ENCODE results near the gene GDF7.

Gene GDF7

GRCh38 chr2:20674309-20674965, 7.5 kb downstream of the GDF7 start:
- no peak for DNase-seq (ENCODE audit: low read depth)

- peak; percentile 74 for DNase-seq (ENCODE audit: low read depth)
These were observed 8.2 kb downstream of the GDF7 start for GRCh38 chr2:20674974-20675679.

- DNase-seq (ENCODE audit: low read depth): no peak
These were observed 8.9 kb downstream of the GDF7 start for GRCh38 chr2:20675701-20676352.

- DNase-seq (ENCODE audit: low read depth): no peak
These were observed 9.6 kb downstream of the GDF7 start for GRCh38 chr2:20676353-20677215.

- no peak for DNase-seq (ENCODE audit: low read depth)
These were observed 10.5 kb downstream of the GDF7 start for GRCh38 chr2:20677301-20678085.

- no peak for DNase-seq (ENCODE audit: low read depth)
These were observed 11.1 kb downstream of the GDF7 start for GRCh38 chr2:20678086-20678395.

- DNase-seq (ENCODE audit: low read depth): no peak
These were observed 11.8 kb downstream of the GDF7 start for GRCh38 chr2:20678780-20679179.

GRCh38 chr2:20680744-20681375, 13.9 kb downstream of the GDF7 start:
- no peak for DNase-seq (ENCODE audit: low read depth)

GRCh38 chr2:20682167-20682920, 15.4 kb downstream of the GDF7 start:
- DNase-seq (ENCODE audit: low read depth): peak; percentile 34

GRCh38 chr2:20684581-20685063, 17.7 kb downstream of the GDF7 start:
- DNase-seq (ENCODE audit: low read depth): no peak

- DNase-seq (ENCODE audit: low read depth): no peak
These were observed 20.4 kb downstream of the GDF7 start for GRCh38 chr2:20687260-20687832.

- DNase-seq (ENCODE audit: low read depth): no peak
These were observed 22.7 kb downstream of the GDF7 start for GRCh38 chr2:20689428-20690264.

- no peak for DNase-seq (ENCODE audit: low read depth)
These were observed 24.3 kb downstream of the GDF7 start for GRCh38 chr2:20691076-20691734.

GRCh38 chr2:20692081-20692480, 25.1 kb downstream of the GDF7 start:
- DNase-seq (ENCODE audit: low read depth): no peak

GRCh38 chr2:20693317-20693716, 26.4 kb downstream of the GDF7 start:
- no peak for DNase-seq (ENCODE audit: low read depth)

- no peak for DNase-seq (ENCODE audit: low read depth)
These were observed 29.4 kb downstream of the GDF7 start for GRCh38 chr2:20696366-20696765.

- no peak for DNase-seq (ENCODE audit: low read depth)
These were observed 30.5 kb downstream of the GDF7 start for GRCh38 chr2:20697322-20697934.
